Thyroid gland (tissue), 4 donors: ENCODE results near the gene MRPL33.

Experiments used
- CTCF ChIP-seq, 6 experiments: fragments of 200-600 bp in 3 of 6; fragments of 450-650 bp in 3 of 6; sonication (generic) in 3 of 6; IDR thresholded peaks; one replicate each; pipeline ENCODE4 v1.5.1; 2016 to 2019; ENCODE audit warnings: antibody characterized with exemption in 6 of 6, mild to moderate bottlenecking in 2 of 6, inconsistent platforms in 1 of 6, moderate library complexity in 1 of 6
- POLR2A ChIP-seq, 2 donors: fragments of 450-650 bp; IDR thresholded peaks; one replicate each; pipeline ENCODE4 v1.6.1; 2017; ENCODE audit warnings: antibody characterized with exemption in 2 of 2, mild to moderate bottlenecking in 2 of 2, moderate library complexity in 1 of 2

DNA sequence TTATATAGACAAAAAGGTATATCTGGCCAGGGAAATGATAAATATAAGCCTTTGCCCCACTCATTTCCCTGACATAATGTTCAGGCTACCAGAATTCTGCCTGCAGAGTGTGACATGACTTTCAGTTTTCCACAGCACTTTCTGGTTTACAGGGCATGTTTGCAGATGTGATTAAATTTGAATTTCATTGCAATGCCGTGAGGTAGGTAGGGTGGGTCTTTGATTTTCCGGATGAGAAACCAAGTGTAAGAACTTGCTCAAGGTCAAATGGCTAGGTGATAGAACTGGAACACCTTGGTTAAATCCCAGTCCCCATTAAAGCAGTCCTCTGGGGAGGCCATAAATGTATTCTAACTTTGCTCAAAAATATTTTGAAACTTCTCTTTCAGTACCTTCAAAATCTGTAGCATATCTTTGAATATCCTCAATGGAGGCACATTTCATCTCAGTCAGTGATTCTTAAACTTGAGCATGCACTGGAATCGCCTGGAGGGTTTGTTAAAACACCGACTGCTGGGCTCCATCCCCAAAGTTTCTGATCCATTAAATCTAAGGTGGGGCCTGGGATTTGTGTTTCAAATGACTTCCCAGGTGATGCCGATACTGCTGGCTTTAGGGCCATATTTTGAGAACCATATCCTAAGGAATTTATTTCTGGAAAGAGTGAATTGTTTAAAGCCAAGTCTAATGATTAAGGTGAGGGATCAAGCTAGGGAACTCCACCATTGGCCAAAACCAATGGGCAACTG lies 35.0 kb downstream of the MRPL33 start:
- TF ChIP-seq CTCF (IDR thresholded peaks at IDR 0.05) (no peak), POLR2A (IDR thresholded peaks at IDR 0.05) (no peak)
